Lung (tissue), 12 donors: Measurements from ENCODE around the gene SCYGR5. TPM values are rescaled to one million over a fixed set of nuclear protein-coding genes. Genes with fewer than 3 reads are reported as not detected.

Experiments used
- ATAC-seq: fragments of 200-7000 bp; cut with Tn5 transposase; one replicate; pipeline ENCODE4 v1.9.1; 2020; ENCODE audit warnings: moderate number of reproducible peaks; ENCODE audit not compliant: insufficient read depth, low FRiP score
- DNase-seq, 3 donors: peaks; one replicate each; pipeline ENCODE4 v3.0.0-alpha.2; 2013 to 2017
- H3K27ac ChIP-seq, 2 donors: one replicate each; pipeline ENCODE4 v1.5.1; 2013; ENCODE audit warnings: mild to moderate bottlenecking in 2 of 2, moderate library complexity in 2 of 2, control low read depth in 1 of 2, inconsistent platforms in 1 of 2, low read depth in 1 of 2, low read length in 1 of 2
- H3K27me3 ChIP-seq, 3 donors: one replicate each; pipeline ENCODE4 v1.5.1; 2013; ENCODE audit warnings: low read length in 2 of 3; ENCODE audit not compliant: control insufficient read depth in 3 of 3, insufficient read depth in 3 of 3
- H3K36me3 ChIP-seq, 4 donors: one replicate each; pipeline ENCODE4 v1.5.1; 2013; ENCODE audit warnings: low read length in 4 of 4, mild to moderate bottlenecking in 1 of 4, moderate library complexity in 1 of 4; ENCODE audit not compliant: control insufficient read depth in 4 of 4, insufficient read depth in 4 of 4
- H3K4me1 ChIP-seq, 5 donors: one replicate each; pipeline ENCODE4 v1.5.1; 2013; ENCODE audit warnings: low read length in 5 of 5, mild to moderate bottlenecking in 2 of 5, moderate library complexity in 1 of 5; ENCODE audit not compliant: control insufficient read depth in 5 of 5, insufficient read depth in 5 of 5
- H3K4me3 ChIP-seq: one replicate; pipeline ENCODE4 v1.5.1; 2013; ENCODE audit warnings: mild to moderate bottlenecking, control low read depth, moderate library complexity
- H3K9ac ChIP-seq, 2 donors: one replicate each; pipeline ENCODE4 v1.5.1; 2013; ENCODE audit warnings: low read length in 2 of 2, control low read depth in 1 of 2; ENCODE audit not compliant: insufficient read depth in 1 of 2
- H3K9me3 ChIP-seq, 4 donors: one replicate each; pipeline ENCODE4 v1.5.1; 2013; ENCODE audit warnings: low read length in 3 of 4, mild to moderate bottlenecking in 1 of 4, moderate library complexity in 1 of 4; ENCODE audit not compliant: control insufficient read depth in 4 of 4, insufficient read depth in 3 of 4
- CTCF ChIP-seq: IDR thresholded peaks from 2 replicates; pipeline ENCODE4 v1.5.1; 2012; ENCODE audit warnings: mild to moderate bottlenecking; ENCODE audit errors: control extremely low read depth, extremely low read depth
- WGBS, 2 donors: extraction: QIAGEN DNeasy Blood & Tissue Kit; methylation state at CpG; one replicate each; pipeline ENCODE4 v1.1.7; 2013; 5-methylcytosine and 5-hydroxymethylcytosine counted together
- polyA plus RNA-seq, 2 donors: library from polyadenylated mRNA; stranded (reverse); fragments of 200-250 nt; gene quantifications; one replicate each; pipeline ENCODE4 v1.2.1, GENCODE V29; 2013
- total RNA-seq, 2 donors: library from RNA; depleted of rRNA in 1 of 2; stranded (reverse); fragments of >200 nt in 1 of 2; gene quantifications; one replicate each; pipeline ENCODE4 v1.2.1, GENCODE V29; 2014 to 2021
- donor health status: control.
- donor health status: control.
- donor health status: Bipolar disorder and iron deficiency.
- donor health status: healthy.
- donor health status: DM: yes; HTN: yes; CAD: no.

The SCYGR5 gene
- total and polyA plus RNA-seq, 4 donors = not detected

- no peak for DNase-seq
- Histone ChIP-seq H3K9ac (no peak overlapping the region), H3K4me3 (no peak overlapping the region), H3K9me3 (no peaks in the 10 kb centered on the region), H3K36me3 (peaks cover 0 to 3% (median 0%) of the 10 kb centered on the region in 4 donors), H3K27me3 (no peaks in the 10 kb centered on the region), H3K4me1 (no peaks in the 10 kb centered on the region), H3K27ac (no peak overlapping the region)
- 93 to 94% methylated on average over 7 of the region's 7 CpGs for WGBS, 2 donors
- no peak for ATAC-seq
- TF ChIP-seq CTCF = no peak
These were observed 44.4 kb downstream of the SCYGR5 start for GRCh38 chr2:227710986-227711385.

GRCh38 chr2:227713291-227713690 is 46.7 kb downstream of the SCYGR5 start:
- DNase-seq (no peak), ATAC-seq (no peak)
- TF ChIP-seq CTCF = no peak
- Histone ChIP-seq H3K27ac (no peak overlapping the region), H3K36me3 (no peaks in the 10 kb centered on the region), H3K9me3 (no peaks in the 10 kb centered on the region), H3K9ac (no peak overlapping the region), H3K4me1 (no peaks in the 10 kb centered on the region), H3K27me3 (no peaks in the 10 kb centered on the region), H3K4me3 (no peak overlapping the region)
- WGBS, 2 donors = 29 to 96% methylated on average over 1 of the region's 1 CpG

- no peak overlapping the region for H3K27ac ChIP-seq
- TF ChIP-seq CTCF = no peak
- DNase-seq = no peak
- H3K9me3 ChIP-seq = no peaks in the 10 kb centered on the region
- H3K4me3 ChIP-seq = no peak overlapping the region
- H3K4me1 ChIP-seq = peaks cover 0 to 3% (median 0%) of the 10 kb centered on the region in 5 donors
- ATAC-seq = no peak
- 89 to 96% methylated on average over 2 of the region's 2 CpGs for WGBS, 2 donors
- no peaks in the 10 kb centered on the region for H3K27me3 ChIP-seq
- H3K9ac ChIP-seq = no peak overlapping the region
- no peaks in the 10 kb centered on the region for H3K36me3 ChIP-seq
These were observed 49.9 kb downstream of the SCYGR5 start for GRCh38 chr2:227716501-227716900.

Other genes starting within 250 kb of the SCYGR5 start
- 10 to 100 TPM; 58.9 to 90.2 TPM for gene AGFG1, start 194.6 kb upstream of the SCYGR5 start, total RNA-seq
- 100 to 1,000 TPM in 1 of 2 donors, 10 to 100 TPM in 1; 22.4 to 142 TPM for gene AGFG1, start 194.6 kb upstream of the SCYGR5 start, polyA plus RNA-seq
- not detected for gene SCYGR2, start 67.9 kb upstream of the SCYGR5 start, total RNA-seq
- gene SCYGR2, start 67.9 kb upstream of the SCYGR5 start, polyA plus RNA-seq = not detected
- gene SCYGR3, start 52.0 kb upstream of the SCYGR5 start, total RNA-seq = not detected
- not detected for gene SCYGR3, start 52.0 kb upstream of the SCYGR5 start, polyA plus RNA-seq
- gene SCYGR4, start 49.3 kb upstream of the SCYGR5 start, total RNA-seq = not detected
- not detected for gene SCYGR4, start 49.3 kb upstream of the SCYGR5 start, polyA plus RNA-seq
- 10 to 100 TPM; 28.1 to 56.5 TPM for gene SLC19A3, start 51.2 kb downstream of the SCYGR5 start, total RNA-seq
- gene SLC19A3, start 51.2 kb downstream of the SCYGR5 start, polyA plus RNA-seq = 10 to 100 TPM in 1 of 2 donors, 1 to 10 TPM in 1; 4.6 to 11.0 TPM
- not detected for gene SCYGR6, start 58.0 kb downstream of the SCYGR5 start, total RNA-seq
- not detected for gene SCYGR6, start 58.0 kb downstream of the SCYGR5 start, polyA plus RNA-seq
- gene SCYGR7, start 61.5 kb downstream of the SCYGR5 start, total RNA-seq = not detected
- gene SCYGR7, start 61.5 kb downstream of the SCYGR5 start, polyA plus RNA-seq = not detected
- gene SCYGR8, start 79.1 kb downstream of the SCYGR5 start, total RNA-seq = not detected
- gene SCYGR8, start 79.1 kb downstream of the SCYGR5 start, polyA plus RNA-seq = not detected
- gene CCL20, start 147.0 kb downstream of the SCYGR5 start, total RNA-seq = 10 to 100 TPM in 1 of 2 donors, 1 to 10 TPM in 1; 8.0 to 46.8 TPM
- gene CCL20, start 147.0 kb downstream of the SCYGR5 start, polyA plus RNA-seq = 100 to 1,000 TPM in 1 of 2 donors, 10 to 100 TPM in 1; 48.2 to 712 TPM
- gene DAW1, start 204.8 kb downstream of the SCYGR5 start, total RNA-seq = 10 to 100 TPM in 1 of 2 donors, 1 to 10 TPM in 1; 9.2 to 18.7 TPM
- gene DAW1, start 204.8 kb downstream of the SCYGR5 start, polyA plus RNA-seq = 10 to 100 TPM in 1 of 2 donors, 1 to 10 TPM in 1; 3.3 to 10.6 TPM